ENCODE results near the gene SORBS2.

Gene SORBS2

GRCh38 chr4:185592845-185593488, 219.0 kb downstream of the SORBS2 start:
- H3K9me3 ChIP-seq (ENCODE audit: insufficient read depth, low read length, severe bottlenecking), result no peaks in the 10 kb centered on the region
- DNase-seq (no peak), ATAC-seq (ENCODE audit: insufficient read depth, low read depth) (no peak)
- H4K20me1 ChIP-seq (ENCODE audit: insufficient read depth, low read length), result no peaks in the 10 kb centered on the region
- H3K4me2 ChIP-seq (ENCODE audit: insufficient read depth, low read length), result no peak overlapping the region
- no peak overlapping the region for H3K27ac ChIP-seq (ENCODE audit: low read length)
- H3K79me2 ChIP-seq (ENCODE audit: insufficient read depth, low read length), result no peaks in the 10 kb centered on the region
- no peaks in the 10 kb centered on the region for H3K36me3 ChIP-seq (ENCODE audit: insufficient read depth, low read length)
- H3K9ac ChIP-seq (ENCODE audit: low read depth, low read length), result no peak overlapping the region
- no peak overlapping the region for H2AFZ ChIP-seq (ENCODE audit: low read depth, low read length)
- no peaks in the 10 kb centered on the region for H3K27me3 ChIP-seq (ENCODE audit: insufficient read depth, low read length, poor library complexity)
- no peak overlapping the region for H3K4me3 ChIP-seq (ENCODE audit: low read depth in 1 of 2, low read length in 2 of 2)
- no peak for TF ChIP-seq CTCF (IDR thresholded peaks at IDR 0.05; ENCODE audit: borderline replicate concordance, extremely low read depth, low read length, poor library complexity, severe bottlenecking)
- no peak for TF ChIP-seq EZH2 (IDR thresholded peaks at IDR 0.05; ENCODE audit: borderline replicate concordance, low read depth, low read length, severe bottlenecking)
- H3K4me1 ChIP-seq (ENCODE audit: insufficient read depth, low read length), result no peaks in the 10 kb centered on the region

- Histone ChIP-seq H3K79me2 (ENCODE audit: insufficient read depth, low read length) (no peaks in the 10 kb centered on the region), H2AFZ (ENCODE audit: low read depth, low read length) (no peak overlapping the region), H3K4me3 (ENCODE audit: low read depth in 1 of 2, low read length in 2 of 2) (no peak overlapping the region), H3K4me1 (ENCODE audit: insufficient read depth, low read length) (no peaks in the 10 kb centered on the region), H3K36me3 (ENCODE audit: insufficient read depth, low read length) (no peaks in the 10 kb centered on the region), H3K4me2 (ENCODE audit: insufficient read depth, low read length) (no peak overlapping the region), H4K20me1 (ENCODE audit: insufficient read depth, low read length) (no peaks in the 10 kb centered on the region), H3K27ac (ENCODE audit: low read length) (no peak overlapping the region), H3K9me3 (ENCODE audit: insufficient read depth, low read length, severe bottlenecking) (no peaks in the 10 kb centered on the region), H3K9ac (ENCODE audit: low read depth, low read length) (no peak overlapping the region), H3K27me3 (ENCODE audit: insufficient read depth, low read length, poor library complexity) (no peaks in the 10 kb centered on the region)
- no peak for DNase-seq
- ATAC-seq (ENCODE audit: insufficient read depth, low read depth), result no peak
- TF ChIP-seq CTCF (IDR thresholded peaks at IDR 0.05; ENCODE audit: borderline replicate concordance, extremely low read depth, low read length, poor library complexity, severe bottlenecking) (no peak), EZH2 (IDR thresholded peaks at IDR 0.05; ENCODE audit: borderline replicate concordance, low read depth, low read length, severe bottlenecking) (no peak)
Observed at GRCh38 chr4:185592438-185592837, 219.6 kb downstream of the SORBS2 start.

- Histone ChIP-seq H3K4me3 (ENCODE audit: low read depth in 1 of 2, low read length in 2 of 2) (no peak overlapping the region), H3K9me3 (ENCODE audit: insufficient read depth, low read length, severe bottlenecking) (no peaks in the 10 kb centered on the region), H2AFZ (ENCODE audit: low read depth, low read length) (no peak overlapping the region), H3K4me1 (ENCODE audit: insufficient read depth, low read length) (no peaks in the 10 kb centered on the region), H3K9ac (ENCODE audit: low read depth, low read length) (no peak overlapping the region), H3K27me3 (ENCODE audit: insufficient read depth, low read length, poor library complexity) (no peaks in the 10 kb centered on the region), H3K27ac (ENCODE audit: low read length) (no peak overlapping the region), H3K79me2 (ENCODE audit: insufficient read depth, low read length) (no peaks in the 10 kb centered on the region), H4K20me1 (ENCODE audit: insufficient read depth, low read length) (no peaks in the 10 kb centered on the region), H3K36me3 (ENCODE audit: insufficient read depth, low read length) (no peaks in the 10 kb centered on the region), H3K4me2 (ENCODE audit: insufficient read depth, low read length) (no peak overlapping the region)
- TF ChIP-seq EZH2 (IDR thresholded peaks at IDR 0.05; ENCODE audit: borderline replicate concordance, low read depth, low read length, severe bottlenecking) (no peak), CTCF (IDR thresholded peaks at IDR 0.05; ENCODE audit: borderline replicate concordance, extremely low read depth, low read length, poor library complexity, severe bottlenecking) (no peak)
- ATAC-seq (ENCODE audit: insufficient read depth, low read depth) (no peak), DNase-seq (no peak)
Observed at GRCh38 chr4:185591679-185592141, 220.3 kb downstream of the SORBS2 start.

Measured in DND-41 (cell line).